ENCODE results near the gene C1QC. TPM values are rescaled to one million over a fixed set of nuclear protein-coding genes. Genes with fewer than 3 reads are reported as not detected.
A peak's percentile ranks its signal among the peaks of the same experiment; 100 is the strongest.

C1QC gene
- total and polyA plus RNA-seq, 2 of the 8 experiments (the other 6 are each of a cell fraction or from before 2014, with no cell fraction given), result not detected

DNA sequence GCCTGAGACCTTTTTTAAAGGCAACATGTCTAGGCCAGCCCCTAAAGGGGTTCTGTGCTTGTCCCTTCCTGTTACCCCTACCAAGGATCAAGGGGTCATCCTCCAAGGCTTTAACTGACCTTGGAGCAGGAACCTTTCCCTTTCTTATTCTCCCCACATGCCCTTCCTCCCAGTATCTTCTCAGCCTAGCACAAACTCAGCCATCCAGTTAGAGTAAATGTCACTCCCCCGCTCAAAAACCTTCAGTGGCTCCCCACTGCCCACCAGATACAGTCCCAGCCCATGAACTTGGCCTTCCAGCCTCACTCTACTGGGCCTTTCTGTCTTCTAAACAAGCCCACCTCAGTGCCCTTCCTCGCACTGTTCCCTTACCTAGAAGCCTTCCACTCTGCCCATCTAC lies 18.4 kb downstream of the C1QC start:
- H3K4me3 ChIP-seq (ENCODE audit: extremely low read depth in 1 of 4, insufficient read depth in 2 of 4, low read depth in 3 of 4, low read length in 4 of 4), result no peak overlapping the region
- no peak for FAIRE-seq
- no peaks in the 10 kb centered on the region; a peak in 3 of 7 replicates for H3K27me3 ChIP-seq (replicated peaks in 1 of 4; ENCODE audit: control insufficient read depth in 3 of 4, extremely low read depth in 1 of 4, insufficient read depth in 3 of 4, low read length in 3 of 4)
- H3K4ac ChIP-seq (replicated peaks; ENCODE audit: insufficient read length, low read depth, low read length), result no peak overlapping the region
- H3K23me2 ChIP-seq (ENCODE audit: low read depth, low read length), result peaks cover 9% of the 10 kb centered on the region
- H3K79me1 ChIP-seq (ENCODE audit: low read depth, low read length), result no peaks in the 10 kb centered on the region
- H2BK20ac ChIP-seq (ENCODE audit: low read length), result 0 out of 2 replicates have a peak overlapping the region, but pooled peaks have one; percentile 21
- no peak overlapping the region for H2BK15ac ChIP-seq (ENCODE audit: low read length)
- peak overlapping the region in 1 of 2 experiments; percentile 5; a peak in 1 of 4 replicates for H3K4me2 ChIP-seq (ENCODE audit: insufficient read depth in 1 of 2, low read depth in 2 of 2, low read length in 2 of 2)
- no peak overlapping the region for H4K8ac ChIP-seq (ENCODE audit: extremely low read depth, insufficient read depth, low read length)
- peaks cover 0 to 1% (median 0%) of the 10 kb centered on the region in 4 experiments; a peak in 1 of 7 replicates for H3K4me1 ChIP-seq (replicated peaks in 1 of 4; ENCODE audit: control insufficient read depth in 3 of 4, insufficient read depth in 4 of 4, low read length in 3 of 4)
- H3K9me3 ChIP-seq (ENCODE audit: insufficient read depth in 2 of 2, low read depth in 1 of 2, low read length in 1 of 2), result no peaks in the 10 kb centered on the region
- no peak overlapping the region for H4K91ac ChIP-seq (replicated peaks; ENCODE audit: insufficient read length, low read length)
- CTCF ChIA-PET (ENCODE audit: partially characterized antibody), result interaction anchor here (1.0 to 4.0 kb wide), 6 partner anchors 8 to 303 kb away, joined by 4 to 27 read pairs (median 5); partner anchors contain the start of genes C1QB and C1QC
- DNase-seq (ENCODE audit: low read depth in 1 of 2, low spot score in 2 of 2), result no peak
- no peak overlapping the region for H4K5ac ChIP-seq (ENCODE audit: insufficient read length, low read depth, low read length)
- no peak overlapping the region for H3K27ac ChIP-seq (ENCODE audit: low read depth, low read length)
- H3K79me2 ChIP-seq (ENCODE audit: control insufficient read depth in 1 of 2, insufficient read depth in 2 of 2, low read length in 2 of 2), result no peaks in the 10 kb centered on the region
- H3K14ac ChIP-seq (ENCODE audit: insufficient read length), result no peak overlapping the region
- H2AK5ac ChIP-seq (ENCODE audit: low read depth, low read length), result no peak overlapping the region; the same call in 1 of the 2 replicates
- no peak overlapping the region for H2BK5ac ChIP-seq (ENCODE audit: low read depth, low read length)
- no peak overlapping the region for H2BK120ac ChIP-seq (replicated peaks; ENCODE audit: low read depth, low read length)
- H3K18ac ChIP-seq (ENCODE audit: extremely low read depth, low read length), result no peak overlapping the region
- 0 out of 2 replicates have a peak overlapping the region, but pooled peaks have one; percentile 83 for H2AFZ ChIP-seq (ENCODE audit: low read length)
- no peak overlapping the region for H3K23ac ChIP-seq (ENCODE audit: insufficient read length)
- H4K20me1 ChIP-seq (replicated peaks in 1 of 2; ENCODE audit: control insufficient read depth in 1 of 2, insufficient read depth in 2 of 2, low read length in 2 of 2), result peaks cover 0 to 7% of the 10 kb centered on the region in 2 experiments
- WGBS, 2 experiments (ENCODE audit: extremely low coverage in 1 of 2, insufficient coverage in 1 of 2, insufficient read length in 1 of 2, insufficient replicate concordance in 2 of 2, low coverage in 1 of 2, low lambda C conversion rate in 2 of 2, missing lambda C conversion rate in 1 of 2), result 79% methylated on average over 2 of the region's 2 CpGs; no CpG with 5 or more reads in 1 of the 2 experiments
- H2BK12ac ChIP-seq (ENCODE audit: low read depth, low read length), result no peak overlapping the region
- POLR2A ChIA-PET (ENCODE audit: partially characterized antibody), result no interaction called here
- H3K9ac ChIP-seq (replicated peaks in 1 of 4; ENCODE audit: extremely low read depth in 1 of 4, low read depth in 3 of 4, low read length in 3 of 4), result no peak overlapping the region
- no peak overlapping the region for H3K56ac ChIP-seq (replicated peaks; ENCODE audit: insufficient read length, low read depth, low read length)
- no peaks in the 10 kb centered on the region for H3K36me3 ChIP-seq (ENCODE audit: control insufficient read depth in 2 of 4, insufficient read depth in 4 of 4, low read length in 3 of 4)
- TF ChIP-seq TAF7 (optimal IDR thresholded peaks at IDR 0.05; ENCODE audit: borderline replicate concordance, low read depth, low read length), result no peak
- TF ChIP-seq, protein P1, sequence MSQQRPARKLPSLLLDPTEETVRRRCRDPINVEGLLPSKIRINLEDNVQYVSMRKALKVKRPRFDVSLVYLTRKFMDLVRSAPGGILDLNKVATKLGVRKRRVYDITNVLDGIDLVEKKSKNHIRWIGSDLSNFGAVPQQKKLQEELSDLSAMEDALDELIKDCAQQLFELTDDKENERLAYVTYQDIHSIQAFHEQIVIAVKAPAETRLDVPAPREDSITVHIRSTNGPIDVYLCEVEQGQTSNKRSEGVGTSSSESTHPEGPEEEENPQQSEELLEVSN (IDR thresholded peaks at IDR 0.05), result no peak
- no peak for TF ChIP-seq ZNF274 (IDR thresholded peaks at IDR 0.05; ENCODE audit: borderline replicate concordance, extremely low read depth, low read length)
- no peak for TF ChIP-seq RAD21 (IDR thresholded peaks at IDR 0.05 in 1 of 2, conservative IDR thresholded peaks at IDR 0.05 in 1 of 2; ENCODE audit: low read depth in 2 of 2, low read length in 2 of 2)
- TF ChIP-seq CBX8 (IDR thresholded peaks at IDR 0.05; ENCODE audit: borderline replicate concordance, low read depth, low read length), result no peak
- TF ChIP-seq KDM1A (IDR thresholded peaks at IDR 0.05; ENCODE audit: borderline replicate concordance, low read length), result no peak
- TF ChIP-seq CTBP2 (IDR thresholded peaks at IDR 0.05; ENCODE audit: borderline replicate concordance, insufficient read depth, insufficient read length, low read length), result no peak
- TF ChIP-seq TAF1 (IDR thresholded peaks at IDR 0.05; ENCODE audit: low read depth, low read length), result no peak
- TF ChIP-seq HDAC6 (IDR thresholded peaks at IDR 0.05; ENCODE audit: low read depth, low read length), result no peak
- TF ChIP-seq, protein P2, sequence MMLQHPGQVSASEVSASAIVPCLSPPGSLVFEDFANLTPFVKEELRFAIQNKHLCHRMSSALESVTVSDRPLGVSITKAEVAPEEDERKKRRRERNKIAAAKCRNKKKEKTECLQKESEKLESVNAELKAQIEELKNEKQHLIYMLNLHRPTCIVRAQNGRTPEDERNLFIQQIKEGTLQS (IDR thresholded peaks at IDR 0.05; ENCODE audit: insufficient read depth, low read depth, low read length), result no peak
- no peak for TF ChIP-seq FOSL1 (IDR thresholded peaks at IDR 0.05; ENCODE audit: insufficient read depth, low read depth, low read length)
- no peak for TF ChIP-seq TCF12 (IDR thresholded peaks at IDR 0.05; ENCODE audit: low read depth, low read length)

Measured in H1 (cell line).